HUES48 (cell line): Measurements from ENCODE around the gene RFX2.
A peak's percentile ranks its signal among the peaks of the same experiment; 100 is the strongest.
"Not testable (repeated sequence)": the region's sequence is repeated elsewhere in the genome, so short reads cannot be mapped to it uniquely, and the experiment has no call there.

Source experiments
- H3K27ac ChIP-seq: one replicate; pipeline ENCODE4 v1.7.0; 2013; ENCODE audit warnings: low read depth, low read length, inconsistent platforms
- H3K27me3 ChIP-seq: 2 replicates; pipeline ENCODE4 v1.6.1; 2013; ENCODE audit warnings: mild to moderate bottlenecking, low read length; ENCODE audit not compliant: control insufficient read depth, insufficient read depth
- H3K36me3 ChIP-seq: 2 replicates; pipeline ENCODE4 v1.6.1; 2013; ENCODE audit warnings: low read length; ENCODE audit not compliant: control insufficient read depth, insufficient read depth
- H3K4me1 ChIP-seq: 2 replicates; pipeline ENCODE4 v1.6.1; 2013; ENCODE audit warnings: mild to moderate bottlenecking, low read length; ENCODE audit not compliant: control insufficient read depth, insufficient read depth
- H3K4me3 ChIP-seq: 2 replicates; pipeline ENCODE4 v1.5.1; 2013; ENCODE audit warnings: mild to moderate bottlenecking, low read depth, low read length
- H3K9ac ChIP-seq: 2 replicates; pipeline ENCODE4 v1.6.1; 2013; ENCODE audit warnings: mild to moderate bottlenecking, low read depth, low read length, moderate library complexity
- H3K9me3 ChIP-seq: 2 replicates; pipeline ENCODE4 v1.6.1; 2013; ENCODE audit warnings: low read length; ENCODE audit not compliant: control insufficient read depth, insufficient read depth

Gene RFX2

DNA sequence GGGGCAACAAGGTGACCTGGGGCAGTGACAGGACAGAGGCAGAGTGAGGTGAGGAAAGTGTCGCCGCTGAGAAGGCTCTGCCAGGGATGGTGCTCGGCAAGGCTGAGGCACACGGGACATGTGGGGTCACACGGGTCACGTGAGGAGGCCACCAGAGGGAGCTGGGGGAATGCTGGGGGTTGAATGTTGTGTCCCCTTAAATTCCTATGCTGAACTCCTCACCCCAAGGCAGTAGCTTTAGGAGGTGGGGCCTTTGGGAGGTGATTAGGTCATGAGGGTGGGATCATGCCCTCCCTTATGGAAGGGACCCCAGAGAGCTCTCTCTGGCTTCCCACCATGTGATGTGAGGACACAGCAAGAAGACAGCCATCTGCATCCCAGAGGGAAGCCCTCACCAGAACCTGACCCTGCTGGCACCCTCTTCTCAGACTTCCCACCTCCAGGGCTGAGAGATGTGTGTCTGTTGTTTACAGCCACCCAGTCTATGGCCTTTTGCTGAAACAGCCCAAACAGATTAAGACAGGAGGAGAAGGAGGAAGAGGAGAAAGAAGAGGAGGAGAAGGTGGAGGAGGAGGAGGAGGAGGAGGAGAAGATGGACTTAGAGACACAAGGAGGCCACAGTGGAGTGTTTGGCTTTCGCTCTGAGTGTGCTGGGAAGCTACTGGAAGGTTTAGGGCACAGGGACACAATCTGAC lies 35.4 kb downstream of the RFX2 start:
- Histone ChIP-seq H3K36me3 (no peaks in the 10 kb centered on the region), H3K27ac (no peak overlapping the region), H3K4me1 (no peaks in the 10 kb centered on the region), H3K9ac (no peak overlapping the region), H3K4me3 (no peak overlapping the region), H3K27me3 (no peaks in the 10 kb centered on the region), H3K9me3 (no peaks in the 10 kb centered on the region)

DNA sequence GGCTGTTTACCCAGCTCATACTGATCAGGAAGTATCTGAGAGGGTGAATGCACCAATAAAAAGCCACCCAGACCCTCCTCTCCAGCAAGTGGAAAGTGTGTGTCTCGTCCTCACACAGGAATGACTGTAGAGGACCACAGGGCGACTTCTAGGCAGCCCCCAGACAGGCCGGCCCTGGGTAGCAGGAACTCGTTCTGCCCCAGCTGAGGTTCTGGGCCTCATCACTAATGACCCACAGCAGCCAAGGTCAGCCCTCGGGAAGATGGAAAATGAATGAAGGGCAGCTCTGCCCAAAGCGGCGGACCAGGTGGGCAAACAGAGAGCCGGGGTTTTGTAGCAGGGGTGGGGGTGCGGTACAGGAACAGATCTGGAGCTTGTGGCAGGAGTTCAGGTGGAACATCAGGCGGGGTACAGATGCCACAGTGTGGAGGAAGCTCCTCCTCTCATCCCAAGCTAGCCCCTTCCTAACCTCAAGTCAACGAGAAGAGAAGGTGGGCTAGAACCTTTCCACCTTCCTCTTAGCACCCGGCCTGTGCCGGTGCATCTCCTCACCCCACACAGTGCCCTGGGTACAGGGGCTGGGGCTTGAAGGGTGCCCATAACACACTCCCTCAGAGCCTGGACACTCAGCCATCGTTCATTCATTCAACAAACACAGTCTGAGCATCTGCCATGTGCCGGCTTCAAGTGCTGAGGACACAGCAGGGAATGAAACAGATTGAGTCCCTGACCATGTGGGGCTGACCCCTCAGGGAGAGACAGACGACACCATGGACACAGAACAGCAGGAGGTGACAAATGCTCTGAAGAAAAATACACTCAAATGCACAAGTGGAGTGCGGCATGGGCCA lies 36.2 kb downstream of the RFX2 start:
- Histone ChIP-seq H3K27me3 (no peaks in the 10 kb centered on the region), H3K4me3 (no peak overlapping the region), H3K4me1 (no peaks in the 10 kb centered on the region), H3K27ac (no peak overlapping the region), H3K9me3 (no peaks in the 10 kb centered on the region), H3K36me3 (no peaks in the 10 kb centered on the region), H3K9ac (no peak overlapping the region)

DNA sequence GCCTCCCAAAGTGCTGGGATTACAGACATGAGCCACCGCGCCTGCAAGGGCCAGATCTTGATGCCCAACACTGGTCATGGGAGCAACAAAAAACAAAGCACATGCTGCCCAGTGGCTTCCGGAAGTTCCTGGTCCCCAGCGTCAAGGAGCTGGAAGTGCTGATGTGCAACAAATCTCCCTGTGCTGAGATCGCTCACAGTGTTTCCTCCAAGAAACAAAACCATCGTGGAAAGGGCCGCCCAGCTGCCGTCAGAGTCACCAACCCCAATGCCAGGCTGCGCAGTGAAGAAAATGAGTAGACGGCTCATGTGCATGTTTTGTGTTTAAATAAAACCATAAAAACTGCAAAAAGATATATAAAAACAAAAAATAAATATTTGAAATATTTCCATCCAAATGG lies 37.1 kb downstream of the RFX2 start:
- not testable (repeated sequence) for H3K27me3 ChIP-seq, H3K9me3 ChIP-seq, H3K4me1 ChIP-seq, H3K4me3 ChIP-seq, H3K27ac ChIP-seq, H3K9ac ChIP-seq, H3K36me3 ChIP-seq

DNA sequence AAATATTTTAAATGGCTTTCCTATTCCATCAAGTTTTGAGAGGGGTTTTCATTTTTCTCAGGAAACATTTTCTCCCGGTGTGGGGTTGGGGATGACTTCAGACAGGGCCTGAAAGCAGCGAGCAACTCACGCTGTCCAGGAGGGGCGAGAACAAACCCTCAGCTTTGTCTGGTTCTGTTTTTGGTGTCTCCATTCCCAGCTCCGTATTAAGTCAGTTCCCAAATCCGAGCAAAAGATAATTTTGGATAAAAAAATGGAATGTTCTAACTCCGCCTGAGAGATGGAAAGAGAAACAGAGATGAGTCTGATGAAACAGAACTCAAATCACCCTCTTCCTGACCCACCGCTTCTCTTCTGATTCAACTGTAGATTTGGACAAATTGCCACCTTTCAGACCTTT lies 38.4 kb downstream of the RFX2 start:
- Histone ChIP-seq H3K9me3 (no peaks in the 10 kb centered on the region), H3K9ac (no peak overlapping the region), H3K4me3 (no peak overlapping the region), H3K36me3 (no peaks in the 10 kb centered on the region), H3K27ac (no peak overlapping the region), H3K27me3 (no peaks in the 10 kb centered on the region), H3K4me1 (no peaks in the 10 kb centered on the region)

DNA sequence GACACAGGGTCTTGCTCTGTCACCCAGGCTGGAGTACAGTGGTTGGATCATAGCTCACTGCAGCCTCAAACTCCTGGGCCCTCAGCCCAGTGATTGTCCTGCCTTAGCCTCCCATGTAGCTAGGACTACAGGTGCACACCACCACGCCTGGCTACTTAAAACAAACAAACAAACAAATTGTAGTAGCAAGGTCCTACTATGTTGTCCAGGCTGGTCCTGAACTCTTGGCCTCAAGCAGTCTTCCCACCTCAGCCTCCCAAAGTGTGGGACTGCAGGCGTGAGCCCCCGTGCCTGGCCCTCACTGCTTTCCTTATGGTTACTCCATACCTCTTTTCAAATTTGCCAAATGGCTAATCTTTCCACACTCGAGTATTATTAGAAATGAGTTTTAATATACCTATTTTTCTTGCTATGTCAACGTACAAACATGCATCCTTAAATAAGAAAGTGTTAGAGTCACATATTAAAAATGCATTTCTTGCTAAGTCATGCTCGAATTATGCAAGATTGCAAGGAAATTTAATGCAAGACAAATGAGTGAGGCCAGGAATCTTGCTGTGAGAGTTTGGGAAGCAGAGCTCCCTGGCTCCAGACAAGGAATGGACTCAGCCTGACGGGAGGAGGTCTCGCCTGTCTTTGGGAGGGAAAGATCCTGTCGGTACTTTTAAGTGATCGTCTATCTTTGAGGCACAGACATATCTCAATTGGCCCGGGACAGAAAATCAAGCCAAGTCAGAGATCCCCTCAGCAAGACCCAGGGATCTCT lies 39.4 kb downstream of the RFX2 start:
- H3K27ac ChIP-seq = no peak overlapping the region
- H3K27me3 ChIP-seq = no peaks in the 10 kb centered on the region
- no peaks in the 10 kb centered on the region for H3K9me3 ChIP-seq
- H3K36me3 ChIP-seq = no peaks in the 10 kb centered on the region
- peaks cover 7% of the 10 kb centered on the region for H3K4me1 ChIP-seq
- H3K4me3 ChIP-seq = no peak overlapping the region
- no peak overlapping the region for H3K9ac ChIP-seq

DNA sequence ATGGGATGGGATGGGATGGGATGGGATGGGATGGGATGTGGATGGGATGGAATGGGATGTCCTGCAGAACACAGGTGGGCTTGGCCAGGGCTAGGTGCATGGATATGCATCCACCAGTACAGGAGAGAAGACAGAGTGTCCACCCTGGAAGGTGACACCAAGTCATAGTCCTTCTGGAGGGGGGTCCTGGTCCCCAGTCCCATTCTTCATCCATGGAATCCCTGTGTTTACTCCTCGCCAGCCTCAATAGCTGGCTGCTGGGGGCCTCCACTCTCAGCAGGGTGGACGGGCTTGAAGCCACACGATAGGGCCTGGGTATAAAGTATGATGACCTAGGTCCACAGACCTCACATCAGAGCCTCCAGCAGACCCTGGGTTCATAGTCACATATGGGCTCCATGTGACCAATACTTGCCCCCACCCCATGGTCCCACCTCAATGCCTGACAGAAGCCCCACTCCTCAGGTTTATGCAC lies 40.1 kb downstream of the RFX2 start:
- Histone ChIP-seq H3K36me3 (no peaks in the 10 kb centered on the region), H3K9ac (no peak overlapping the region), H3K4me3 (no peak overlapping the region), H3K9me3 (no peaks in the 10 kb centered on the region), H3K4me1 (peaks cover 7% of the 10 kb centered on the region), H3K27me3 (no peaks in the 10 kb centered on the region), H3K27ac (no peak overlapping the region)

DNA sequence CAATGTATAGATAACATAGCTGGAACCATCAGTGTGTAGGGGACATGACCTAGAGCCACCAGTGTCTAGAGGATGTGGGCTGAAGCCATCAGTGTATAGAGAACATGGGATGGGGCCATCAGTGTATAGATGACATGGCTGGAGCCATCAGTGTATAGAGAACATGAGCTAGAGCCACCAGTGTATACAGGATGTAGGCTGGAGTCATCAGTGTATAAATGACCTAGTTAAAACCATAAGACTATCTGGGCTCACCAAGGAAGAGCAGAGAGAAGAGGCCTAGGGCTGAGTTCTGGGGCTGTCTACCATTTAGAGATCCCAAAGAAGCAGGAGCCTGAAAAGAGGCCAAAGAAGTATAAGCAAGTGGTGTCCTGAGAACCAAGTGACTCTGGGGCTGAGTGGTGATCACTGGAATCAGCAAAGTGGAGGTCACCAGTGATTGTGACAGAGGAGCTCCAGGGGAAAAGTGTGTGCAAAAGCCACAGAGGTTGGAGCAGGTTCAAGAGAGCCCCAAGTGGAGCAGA lies 41.0 kb downstream of the RFX2 start:
- Histone ChIP-seq H3K36me3 (no peaks in the 10 kb centered on the region), H3K4me3 (no peak overlapping the region), H3K9ac (no peak overlapping the region), H3K27ac (no peak overlapping the region), H3K4me1 (peaks cover 7% of the 10 kb centered on the region), H3K9me3 (no peaks in the 10 kb centered on the region), H3K27me3 (no peaks in the 10 kb centered on the region)

DNA sequence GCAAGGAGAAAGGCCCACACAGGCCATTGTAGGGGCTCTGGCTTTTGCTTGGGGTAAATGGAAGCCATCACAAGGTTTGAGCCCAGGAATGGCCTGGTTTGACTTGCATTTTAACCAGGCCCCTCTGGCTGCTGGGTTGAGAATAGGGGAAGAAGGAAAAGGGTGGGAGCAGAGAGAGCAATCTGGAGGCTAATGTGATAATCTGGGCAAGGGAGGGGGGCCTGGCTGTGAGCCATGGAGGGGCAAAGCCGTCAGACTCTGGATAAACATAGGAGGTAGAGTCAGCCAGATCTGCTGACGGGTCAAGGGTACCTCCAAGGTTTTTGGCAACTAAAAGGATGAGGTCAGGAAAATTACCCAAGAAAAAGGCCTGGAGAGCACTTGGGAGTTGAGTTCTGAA lies 41.6 kb downstream of the RFX2 start:
- H3K4me1 ChIP-seq = peaks cover 7% of the 10 kb centered on the region
- no peak overlapping the region for H3K9ac ChIP-seq
- no peaks in the 10 kb centered on the region for H3K27me3 ChIP-seq
- no peaks in the 10 kb centered on the region for H3K36me3 ChIP-seq
- no peak overlapping the region for H3K4me3 ChIP-seq
- H3K27ac ChIP-seq = no peak overlapping the region
- no peaks in the 10 kb centered on the region for H3K9me3 ChIP-seq

DNA sequence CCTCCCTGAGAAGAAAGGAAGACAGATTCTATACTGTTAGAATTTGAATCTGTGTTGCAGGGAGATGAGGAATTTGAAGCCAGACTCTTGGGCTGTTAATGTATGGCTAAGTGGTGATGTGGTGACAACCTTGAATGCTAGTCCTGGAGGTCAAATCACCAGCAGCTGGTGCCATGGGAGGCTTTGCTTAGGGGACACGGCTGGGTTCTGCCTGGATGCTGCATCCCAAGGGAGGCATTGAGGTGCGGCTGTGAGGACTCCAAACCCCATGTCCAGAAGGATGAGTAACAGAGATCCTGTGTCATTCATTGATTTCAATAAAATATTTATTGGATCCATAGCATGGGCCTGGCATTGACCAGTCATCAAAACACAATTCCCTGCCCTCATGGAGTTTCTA lies 42.3 kb downstream of the RFX2 start:
- H3K9ac ChIP-seq = no peak overlapping the region
- H3K4me3 ChIP-seq = no peak overlapping the region
- no peaks in the 10 kb centered on the region for H3K9me3 ChIP-seq
- no peaks in the 10 kb centered on the region for H3K27me3 ChIP-seq
- H3K4me1 ChIP-seq = peaks cover 7% of the 10 kb centered on the region
- H3K36me3 ChIP-seq = no peaks in the 10 kb centered on the region
- H3K27ac ChIP-seq = peak overlapping the region; percentile 83

DNA sequence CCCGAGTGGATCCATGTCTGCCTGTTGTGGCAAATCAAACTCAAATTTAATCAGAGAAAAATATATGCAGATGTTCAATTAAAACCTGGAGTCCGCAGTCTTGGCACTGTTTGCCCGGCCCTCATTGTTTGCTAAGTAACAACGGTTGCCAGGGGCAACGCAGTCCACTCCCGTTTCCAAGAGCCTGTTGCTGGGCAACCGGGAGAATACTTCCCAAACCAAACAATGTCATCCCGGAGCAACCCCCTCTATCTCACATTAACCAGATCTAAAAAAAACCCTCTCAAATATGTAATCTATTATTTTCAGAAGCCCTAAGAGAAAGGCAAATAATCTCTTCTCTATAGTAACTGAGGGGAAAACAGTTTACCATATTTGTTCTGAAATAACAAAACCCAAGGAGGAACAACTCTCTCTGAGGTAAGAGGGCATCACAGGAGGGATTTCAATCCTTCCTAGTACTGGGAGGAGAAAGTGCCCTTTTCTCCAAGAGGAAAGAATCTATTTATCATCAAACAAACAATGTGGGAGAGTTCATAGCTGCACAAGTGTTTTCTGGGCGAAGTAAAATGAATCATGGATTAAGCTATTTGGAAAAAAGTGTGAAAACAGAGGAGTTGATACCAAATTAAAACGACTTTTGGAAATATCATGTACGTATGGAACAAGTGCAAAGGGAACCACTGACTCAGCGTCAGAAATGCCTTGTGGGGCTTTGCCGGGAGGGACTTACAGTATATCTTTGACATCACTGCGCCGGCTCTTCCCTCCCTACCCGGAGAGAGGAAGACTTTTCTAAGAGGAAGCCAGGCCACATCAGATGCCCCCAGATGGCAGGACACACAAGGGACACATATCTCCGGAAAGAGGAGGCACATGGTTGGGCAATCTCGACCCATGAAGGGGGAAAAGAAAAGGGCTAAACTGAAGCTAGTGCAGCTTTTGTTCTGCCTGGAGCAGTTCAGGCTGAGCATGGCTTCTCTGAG lies 43.3 kb downstream of the RFX2 start:
- Histone ChIP-seq H3K9me3 (no peaks in the 10 kb centered on the region), H3K36me3 (no peaks in the 10 kb centered on the region), H3K27me3 (no peaks in the 10 kb centered on the region), H3K4me3 (no peak overlapping the region), H3K27ac (peak overlapping the region; percentile 92), H3K9ac (no peak overlapping the region), H3K4me1 (peaks cover 7% of the 10 kb centered on the region)
